NCI-H2107 (cell line): ENCODE measurements around the gene HOXA9.
A peak's percentile ranks its signal among the peaks of the same experiment; 100 is the strongest.

Experiments
- DNase-seq: peaks from one replicate; lab custom pipeline; 2025; lab: John Stamatoyannopoulos, UW

The HOXA9 gene

DNA sequence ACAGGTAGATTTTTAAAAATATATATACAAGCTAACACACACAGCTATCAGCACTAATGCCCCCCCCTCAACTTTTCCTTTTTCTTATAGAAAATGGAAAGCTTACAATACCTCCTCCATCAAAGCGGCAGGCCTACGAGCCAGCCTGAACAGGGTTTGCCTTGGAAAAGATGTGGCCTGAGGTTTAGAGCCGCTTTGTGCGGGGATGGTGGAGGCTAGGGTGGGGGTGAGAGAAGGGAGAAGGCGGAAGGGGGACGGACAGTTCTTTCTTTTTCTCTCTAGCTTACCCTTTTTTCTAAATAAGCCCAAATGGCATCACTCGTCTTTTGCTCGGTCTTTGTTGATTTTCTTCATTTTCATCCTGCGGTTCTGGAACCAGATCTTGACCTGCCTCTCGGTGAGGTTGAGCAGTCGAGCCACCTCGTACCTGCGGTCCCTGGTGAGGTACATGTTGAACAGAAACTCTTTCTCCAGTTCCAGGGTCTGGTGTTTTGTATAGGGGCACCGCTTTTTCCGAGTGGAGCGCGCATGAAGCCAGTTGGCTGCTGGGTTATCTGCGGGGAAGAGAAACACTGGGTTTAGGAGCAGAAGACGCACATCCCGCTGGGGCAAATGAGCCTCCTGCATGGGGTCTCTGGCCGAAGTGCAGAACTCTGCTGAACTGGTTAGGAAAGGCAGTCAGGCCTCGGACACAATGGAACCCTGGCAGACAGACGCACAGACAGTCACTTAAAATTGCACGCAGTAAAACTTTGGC is 1.9 kb downstream of the HOXA9 start:
- DNase-seq = no peak

DNA sequence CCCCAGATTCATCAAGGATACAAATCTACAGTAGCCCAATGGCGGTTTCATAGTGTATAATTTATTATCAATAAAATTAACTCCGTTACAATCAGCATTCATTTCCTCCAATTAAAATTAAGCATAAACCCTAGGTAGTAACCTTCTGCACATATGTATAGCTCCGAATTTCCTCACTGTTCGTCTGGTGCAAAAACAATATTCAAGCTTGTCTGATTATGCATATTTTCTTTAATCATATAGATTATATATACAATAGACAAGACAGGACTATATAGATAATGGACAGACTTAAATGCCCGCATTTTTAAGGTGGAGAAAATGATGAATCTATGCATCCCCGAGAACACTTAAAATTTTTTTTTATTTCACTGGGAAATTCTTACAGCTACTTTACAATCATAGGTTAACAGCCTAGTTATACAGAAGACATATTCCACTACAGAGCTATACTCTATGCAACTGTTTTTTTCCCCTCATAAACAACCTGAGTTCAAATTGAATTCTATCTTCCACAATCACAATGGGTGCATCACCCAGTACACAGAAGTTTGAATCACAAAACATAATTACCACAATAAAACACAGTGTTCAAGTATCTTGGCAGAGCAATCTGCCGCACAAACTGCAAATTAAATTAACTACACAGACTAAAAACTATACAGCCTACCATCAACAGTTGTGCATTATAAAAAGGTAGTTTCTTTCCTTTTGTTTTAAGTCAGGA is 2.6 kb downstream of the HOXA9 start:
- DNase-seq = no peak

DNA sequence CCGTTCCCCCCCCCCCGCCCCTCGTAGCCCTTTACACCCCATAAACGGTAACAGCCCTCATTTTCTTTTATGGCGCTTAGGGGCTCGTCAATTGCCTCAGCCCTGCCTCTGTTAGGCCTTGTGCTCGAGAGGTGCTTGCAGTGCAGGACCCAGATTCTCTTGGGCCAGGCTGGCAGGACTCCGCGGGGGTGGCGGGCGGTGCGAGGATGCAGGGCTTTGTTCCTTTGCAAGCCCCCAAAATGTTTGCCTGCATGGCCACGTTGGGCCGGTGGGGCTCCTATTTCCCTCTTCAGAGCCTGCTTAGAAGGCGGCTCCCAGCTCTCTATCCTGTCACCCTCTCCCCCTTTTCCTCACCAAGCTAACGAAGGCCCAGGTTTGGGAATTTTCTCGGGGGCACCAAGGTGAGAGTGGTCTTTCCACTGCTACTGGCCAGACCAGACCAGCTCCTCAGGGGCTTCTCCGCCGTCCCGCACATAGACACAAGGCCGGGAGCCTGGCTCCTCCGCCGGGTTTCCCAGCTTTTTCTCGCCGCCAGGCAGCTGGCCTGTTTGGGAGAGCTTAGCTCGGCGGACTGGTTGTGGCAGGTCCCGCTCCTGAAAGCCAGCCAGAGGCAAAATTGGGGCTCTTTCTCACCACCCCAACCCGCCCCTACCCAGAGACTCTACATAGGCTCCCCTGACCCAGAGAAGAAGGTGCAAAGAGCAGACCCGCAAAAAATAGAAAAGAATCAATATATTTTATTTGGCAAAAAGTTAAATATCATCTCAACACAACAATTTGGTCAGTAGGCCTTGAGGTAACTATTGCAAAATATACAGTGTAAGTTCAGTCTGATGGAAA is 3.4 kb downstream of the HOXA9 start:
- DNase-seq = no peak

DNA sequence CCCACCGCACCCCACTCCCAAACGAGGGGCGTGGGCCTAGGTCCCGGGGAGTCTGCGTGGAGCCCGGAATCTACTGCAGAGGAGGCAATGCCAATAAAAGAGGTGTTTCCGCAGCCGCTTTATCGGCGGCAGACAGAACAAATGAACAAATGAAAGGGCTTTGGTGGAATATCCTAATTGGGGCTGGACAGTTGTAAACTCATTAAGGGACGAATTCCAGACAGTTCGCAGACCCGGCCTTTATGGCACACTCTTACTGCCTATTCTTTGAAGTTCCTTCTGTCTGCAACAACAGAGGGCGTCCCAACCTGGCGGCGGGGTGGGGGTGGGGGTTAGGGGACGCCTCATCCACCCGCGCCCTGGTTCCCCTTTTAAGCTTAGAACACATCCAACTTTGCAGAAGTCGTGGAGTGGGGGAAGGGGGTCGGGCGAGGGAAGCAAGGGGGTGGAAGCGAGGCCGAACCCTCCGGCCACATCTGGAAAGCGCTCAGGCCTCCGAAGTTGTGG is 4.1 kb downstream of the HOXA9 start:
- no peak for DNase-seq

DNA sequence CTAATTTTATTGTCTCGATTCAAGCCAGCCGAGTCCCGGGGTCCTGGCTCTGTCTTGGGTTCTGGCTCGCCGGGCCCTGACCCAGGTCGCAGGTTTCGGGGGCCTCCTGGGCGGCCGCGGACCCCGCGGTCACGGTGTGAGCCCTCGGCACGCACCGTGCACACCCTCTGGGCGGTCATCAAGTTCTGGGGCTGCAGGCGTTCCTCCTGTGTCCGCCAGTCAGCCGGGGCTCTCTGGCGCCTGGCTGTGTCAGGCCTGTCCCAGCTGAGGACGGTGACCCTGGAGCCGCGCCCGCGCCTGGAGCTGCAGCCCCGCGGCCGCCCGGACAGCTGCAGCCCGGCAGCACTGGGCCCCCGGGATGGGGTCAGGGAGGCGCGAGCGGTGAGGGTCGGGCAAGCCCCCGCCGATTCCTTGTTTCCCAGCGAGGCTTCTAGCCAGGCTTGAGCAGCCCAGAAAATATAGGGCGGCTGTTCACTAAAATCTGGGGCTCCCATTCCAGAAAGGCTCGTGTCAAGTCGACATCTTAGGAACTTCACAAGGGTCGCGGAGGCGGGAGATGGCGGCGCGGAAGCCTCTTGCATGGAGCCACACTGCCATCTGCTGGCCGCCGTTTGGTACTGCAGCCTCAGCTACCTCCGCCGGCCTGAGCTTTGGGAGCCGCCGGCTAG is 4.7 kb downstream of the HOXA9 start:
- peak; percentile 94 for DNase-seq

DNA sequence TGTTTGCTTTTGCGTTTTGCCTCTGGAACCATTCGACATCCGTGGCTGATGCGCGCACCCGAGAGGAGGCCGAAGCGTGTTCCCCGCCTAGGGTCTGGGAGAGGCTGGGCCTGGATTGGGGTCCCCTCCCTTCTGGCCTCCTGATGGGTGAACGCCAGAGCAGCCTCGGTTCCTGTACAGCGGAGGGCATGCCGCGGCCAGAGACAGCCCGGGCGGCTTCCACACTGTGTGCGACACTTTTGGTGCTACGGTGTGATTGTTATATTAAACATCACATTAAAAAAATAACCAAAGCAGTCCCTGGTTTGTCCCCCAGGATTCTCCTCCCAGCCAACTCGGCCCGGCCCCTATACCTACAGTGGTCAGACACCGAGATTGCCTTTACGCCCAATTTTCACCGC is 5.2 kb downstream of the HOXA9 start:
- no peak for DNase-seq

DNA sequence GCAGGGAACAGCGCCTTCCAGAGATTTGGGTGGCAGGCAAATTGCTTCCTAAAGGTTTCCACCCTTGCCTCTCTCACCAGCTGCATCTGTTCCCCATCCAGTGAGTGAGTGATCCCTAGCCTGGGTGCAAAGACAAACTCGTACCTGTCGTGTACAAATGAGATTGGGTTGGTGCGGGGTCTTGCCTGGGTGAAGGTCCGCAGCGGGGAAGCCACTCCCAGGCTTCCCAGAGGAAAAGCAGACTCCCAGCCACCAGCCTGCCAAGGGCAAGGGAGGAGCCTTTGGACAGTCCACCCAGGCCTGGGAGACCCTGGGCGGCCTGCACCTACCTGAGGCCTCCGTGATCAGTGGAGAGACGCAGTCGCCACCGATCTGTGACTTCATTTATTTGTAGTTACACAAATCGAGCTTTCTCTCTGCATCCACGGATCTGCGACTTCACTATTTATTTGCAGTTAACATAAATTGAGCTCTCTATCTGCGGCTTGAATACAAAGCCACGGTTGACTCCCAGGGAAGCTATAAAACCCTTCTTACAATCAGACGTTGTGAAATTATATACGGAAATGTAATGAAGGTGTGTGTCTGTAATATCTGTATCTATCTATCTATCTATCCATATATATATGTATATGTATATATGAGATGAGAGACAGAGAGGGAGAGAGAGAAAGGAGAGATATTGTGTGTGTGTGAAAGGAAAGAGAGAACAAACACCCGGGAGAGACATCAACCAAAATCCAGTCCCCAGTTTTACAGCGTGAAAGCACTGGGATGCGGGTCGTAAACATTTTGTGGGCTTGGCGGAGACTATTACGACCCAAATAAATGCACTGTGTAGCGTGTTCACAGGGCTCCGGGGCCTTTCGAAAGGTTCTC is 5.8 kb downstream of the HOXA9 start:
- DNase-seq = no peak

DNA sequence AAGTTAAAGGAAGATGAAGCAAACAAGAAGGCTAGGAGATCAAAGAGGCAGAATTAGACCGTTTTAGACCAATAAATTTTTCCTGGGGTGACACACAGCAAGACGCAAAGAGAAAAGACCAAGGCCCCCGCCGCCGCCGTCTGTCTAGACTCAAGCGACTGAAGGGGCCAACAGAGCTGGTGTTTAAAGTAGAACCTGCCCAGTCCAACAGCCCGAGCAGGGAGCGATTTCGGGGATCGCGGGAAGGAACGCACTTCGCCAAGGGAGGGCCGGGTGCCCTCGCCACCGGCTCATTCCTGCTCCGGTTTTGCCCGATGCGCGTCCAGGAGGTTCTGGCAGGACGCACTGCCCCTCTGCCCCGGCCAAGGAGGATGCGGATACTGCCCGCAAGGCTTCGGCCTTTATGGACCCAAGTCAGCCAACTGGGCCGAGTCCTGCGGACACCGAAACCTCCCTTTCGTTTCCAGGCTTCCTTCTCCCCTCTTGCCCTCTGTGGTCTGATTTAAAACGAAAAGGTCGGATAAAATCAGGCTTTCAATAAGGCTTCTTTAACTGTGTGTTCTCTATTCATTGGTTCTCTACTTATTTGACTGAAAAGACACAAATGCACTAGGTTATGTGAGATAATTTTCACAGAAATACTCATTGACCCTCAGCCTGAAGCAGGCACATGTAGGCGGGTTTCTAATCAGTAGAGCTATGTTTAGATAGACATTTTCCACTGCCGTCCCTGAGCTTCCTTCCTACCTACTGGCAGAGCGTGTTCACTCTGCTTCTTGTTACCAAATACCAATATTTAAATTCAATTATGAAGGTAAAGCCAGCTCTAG is 6.7 kb downstream of the HOXA9 start:
- no peak for DNase-seq

DNA sequence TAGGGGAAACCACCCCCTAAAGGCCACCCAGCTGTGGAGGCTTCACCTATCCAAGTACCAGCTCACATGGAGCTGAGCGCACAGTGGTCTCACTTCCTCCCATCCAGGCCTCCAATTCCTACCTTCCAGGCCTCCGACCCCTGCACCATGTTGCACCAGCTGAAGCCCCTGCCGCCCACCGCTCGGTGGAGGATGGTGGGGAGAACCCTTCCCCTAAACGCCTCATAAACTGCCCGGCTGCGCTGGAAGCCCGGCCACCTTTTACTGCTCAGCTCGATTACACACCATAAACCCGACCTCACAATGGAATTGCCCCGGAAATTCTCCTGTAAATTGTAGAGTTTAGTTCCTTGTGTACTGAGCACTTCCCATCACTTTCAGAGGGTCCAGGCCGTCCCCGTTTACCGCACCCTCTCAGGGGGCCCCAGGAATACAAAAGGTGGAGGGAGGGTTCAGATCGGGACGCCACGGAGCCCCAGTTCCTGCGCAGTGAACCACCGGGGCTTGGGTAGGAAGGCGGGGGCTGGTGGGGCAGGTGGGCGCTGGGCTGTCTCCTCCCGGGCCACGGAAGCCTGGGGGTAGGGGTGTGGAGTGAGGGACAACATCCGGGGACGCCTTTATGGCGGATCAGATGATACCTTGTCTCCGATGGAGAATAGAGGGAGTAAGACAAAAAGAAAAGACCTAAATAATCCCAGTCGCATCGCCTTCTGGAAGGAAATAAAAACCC is 7.5 kb downstream of the HOXA9 start:
- DNase-seq = no peak

DNA sequence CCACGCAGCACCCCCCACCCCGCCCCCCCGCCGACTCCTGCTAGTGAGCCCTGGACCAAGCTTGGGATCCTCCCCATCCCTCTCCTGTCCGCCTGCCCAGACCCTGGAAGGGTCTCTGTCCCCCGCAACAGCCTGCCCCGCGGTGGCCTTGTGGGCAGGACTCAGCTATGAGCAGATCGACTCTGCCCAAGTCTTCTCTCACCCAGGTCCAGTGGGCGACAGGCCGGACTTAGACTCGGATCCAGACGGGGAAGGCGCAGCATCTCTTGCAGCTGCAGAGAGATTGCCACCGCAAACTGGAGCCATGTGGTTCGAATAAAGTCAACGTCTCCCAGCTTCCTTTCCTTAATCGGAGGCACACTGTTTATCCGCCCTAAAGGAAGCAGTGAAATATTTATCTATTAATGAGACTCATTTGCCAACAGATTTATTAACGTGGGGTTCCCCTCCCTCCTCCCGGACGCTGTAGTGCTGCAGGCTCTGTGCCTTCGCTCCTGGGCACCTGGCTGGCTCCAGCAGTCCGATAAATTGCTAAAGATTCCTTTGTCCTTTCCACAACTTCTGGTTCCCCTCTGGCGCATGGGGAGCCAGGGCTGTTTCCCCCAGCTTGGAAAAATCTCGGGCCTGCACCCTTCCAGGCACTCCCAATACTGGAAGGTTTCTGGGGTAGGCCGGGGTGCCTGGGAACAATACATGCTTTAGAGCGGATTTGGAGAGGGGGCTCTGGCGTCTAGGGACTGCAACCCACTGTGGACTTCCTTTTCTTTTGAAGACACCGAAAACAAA is 8.2 kb downstream of the HOXA9 start:
- DNase-seq = no peak

DNA sequence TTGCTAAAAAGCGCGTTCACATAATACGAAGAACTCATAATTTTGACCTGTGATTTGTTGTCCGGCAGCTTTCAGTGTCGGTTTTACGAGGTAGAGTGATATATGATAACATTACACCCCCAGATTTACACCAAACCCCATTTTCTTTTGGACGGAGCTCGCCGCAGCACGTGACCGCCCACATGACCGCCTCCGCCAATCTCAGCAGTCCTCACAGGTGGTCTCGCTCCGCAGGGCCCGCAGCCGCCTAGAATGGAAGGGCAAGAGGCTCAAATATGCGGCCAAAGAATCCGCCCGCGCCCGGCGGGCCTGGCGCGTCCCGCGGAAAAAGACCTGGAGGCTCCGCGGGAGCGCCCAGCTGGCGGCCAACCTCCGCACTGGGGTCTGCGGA is 8.8 kb downstream of the HOXA9 start, which contains the start of gene HOXA7:
HOXA7 (minus strand) TSS at position 168 of the 391 bp plus-strand sequence; CDS start at position 38, 130 bp downstream.
- DNase-seq = no peak

DNA sequence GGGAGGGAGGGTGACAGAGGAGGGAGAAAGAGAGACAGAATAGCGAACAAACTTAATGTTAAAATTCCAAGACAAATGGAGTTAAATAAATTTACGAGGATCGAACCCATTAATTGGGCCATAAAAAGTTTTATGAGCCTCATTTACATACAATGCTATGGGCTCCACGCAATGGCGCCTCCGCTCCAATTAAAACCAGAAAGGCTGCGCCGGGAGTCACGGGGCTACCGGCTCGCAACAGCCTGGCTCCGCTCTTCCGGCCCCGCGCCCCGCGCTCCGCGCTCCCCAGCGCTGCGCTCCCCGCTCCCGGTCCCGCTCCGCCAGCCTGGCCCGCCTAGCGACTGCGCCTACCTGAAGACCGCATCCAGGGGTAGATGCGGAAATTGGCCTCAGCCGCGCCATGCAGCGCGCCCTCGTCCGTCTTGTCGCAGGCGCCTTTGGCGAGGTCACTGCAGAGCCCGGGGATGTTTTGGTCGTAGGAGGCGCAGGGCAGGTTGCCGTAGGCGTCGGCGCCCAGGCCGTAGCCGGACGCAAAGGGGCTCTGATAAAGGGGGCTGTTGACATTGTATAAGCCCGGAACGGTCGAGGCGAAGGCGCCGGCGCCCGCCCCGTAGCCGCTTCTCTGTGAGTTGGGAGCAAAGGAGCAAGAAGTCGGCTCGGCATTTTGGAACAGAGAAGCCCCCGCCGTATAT is 9.4 kb downstream of the HOXA9 start:
- DNase-seq = no peak

DNA sequence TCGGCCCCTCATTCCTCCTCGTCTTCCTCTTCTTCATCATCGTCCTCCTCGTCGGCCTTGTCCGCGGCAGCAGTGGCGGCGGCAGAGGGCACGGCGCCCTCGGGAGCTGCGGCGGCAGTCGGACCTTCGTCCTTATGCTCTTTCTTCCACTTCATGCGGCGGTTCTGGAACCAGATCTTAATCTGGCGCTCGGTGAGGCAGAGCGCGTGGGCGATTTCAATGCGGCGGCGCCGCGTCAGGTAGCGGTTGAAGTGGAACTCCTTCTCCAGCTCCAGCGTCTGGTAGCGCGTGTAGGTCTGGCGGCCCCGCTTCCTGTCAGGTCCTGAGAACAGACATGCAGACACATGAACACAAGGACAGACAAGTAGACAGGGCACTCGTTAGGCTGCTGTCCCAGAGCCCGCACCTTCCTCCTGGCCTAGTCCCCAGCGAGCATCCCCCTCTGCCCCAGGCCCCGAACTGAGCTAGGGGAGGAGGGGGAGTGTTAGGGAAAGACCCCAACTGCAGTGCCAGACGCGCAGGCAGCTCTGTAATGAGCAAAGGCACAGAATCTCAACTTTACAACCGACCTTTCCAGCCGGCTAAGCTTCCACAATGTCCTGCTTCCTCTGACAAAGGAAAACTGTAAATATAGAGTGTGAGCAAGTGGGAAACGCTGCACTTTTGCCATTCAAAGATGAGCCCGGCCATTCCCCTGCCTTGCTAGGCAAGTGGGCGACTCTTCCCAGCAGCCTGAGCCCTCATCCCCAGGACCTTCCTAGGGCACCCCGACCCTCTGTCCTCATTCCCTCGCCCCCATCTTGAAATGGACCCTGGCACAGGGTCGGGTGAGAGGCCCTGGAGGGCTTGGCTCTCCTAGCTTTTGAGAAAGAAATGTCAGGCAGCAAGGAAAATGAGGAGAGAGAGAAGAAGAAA is 10.2 kb downstream of the HOXA9 start:
- no peak for DNase-seq

DNA sequence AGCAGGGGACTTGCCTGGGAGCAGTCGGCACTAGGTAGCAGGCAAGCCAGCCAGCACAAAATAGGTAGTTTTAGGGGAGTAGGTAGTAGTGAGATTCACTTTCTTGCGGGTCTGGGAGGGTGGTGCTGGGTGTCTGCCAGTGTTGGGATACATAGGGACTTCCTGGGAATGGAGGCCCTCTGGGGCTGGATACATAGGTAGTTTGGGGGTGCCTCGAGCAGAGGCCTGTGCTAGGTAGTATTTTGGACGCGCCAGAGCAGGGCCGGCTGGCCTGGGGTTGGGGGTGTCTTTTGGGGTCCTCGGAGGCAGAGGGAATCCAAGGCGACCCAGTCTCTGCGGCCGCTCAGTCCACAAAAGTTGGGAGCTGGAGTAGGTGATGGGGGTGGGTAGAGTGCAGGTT is 11.0 kb downstream of the HOXA9 start:
- no peak for DNase-seq

DNA sequence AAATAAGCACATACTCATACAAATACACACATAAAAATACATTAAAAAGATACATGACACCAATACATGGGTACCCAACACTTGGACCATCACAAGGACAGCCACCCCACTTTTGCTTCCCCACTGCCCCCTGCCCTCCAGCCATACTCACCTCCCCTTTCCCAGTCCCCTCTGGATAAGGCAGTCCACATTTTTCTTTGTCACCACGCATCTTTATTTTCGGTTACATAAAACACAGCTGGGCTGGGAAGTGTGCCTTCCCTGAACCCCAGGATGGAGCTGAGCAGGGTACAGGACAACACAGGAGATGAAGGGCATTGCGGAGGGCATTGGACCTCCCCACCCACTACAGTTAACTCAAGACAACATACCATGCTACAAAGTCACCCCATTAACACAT is 11.8 kb downstream of the HOXA9 start:
- DNase-seq = no peak

DNA sequence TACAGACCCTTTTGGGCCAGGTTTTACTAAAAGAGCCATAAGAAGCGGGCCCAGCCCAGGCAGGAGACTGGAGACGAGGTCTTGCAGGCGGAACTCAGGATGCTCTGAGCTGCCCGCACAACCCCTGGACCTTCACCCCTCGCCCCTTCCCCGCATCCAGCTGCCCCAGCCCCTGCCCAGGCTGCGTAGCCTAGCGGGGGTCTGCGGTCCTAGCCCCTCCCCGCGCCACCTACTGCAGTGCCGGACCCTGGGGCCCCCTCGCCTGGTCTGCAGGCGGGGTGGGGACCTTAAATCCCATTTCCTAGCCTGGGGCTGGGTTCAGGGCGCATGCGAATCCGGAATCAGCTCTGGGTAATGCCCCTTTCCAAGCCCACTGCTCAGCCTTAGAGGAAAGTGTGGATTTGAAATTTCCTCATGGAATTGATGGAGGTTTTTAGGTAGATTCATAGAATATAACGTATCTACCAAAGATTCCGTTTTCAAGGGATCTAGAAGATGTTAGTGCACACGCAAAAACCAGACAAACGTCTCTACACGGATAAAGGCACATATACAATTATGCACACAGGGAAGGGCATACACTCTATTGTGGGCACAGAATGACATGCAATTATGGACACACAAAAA is 12.4 kb downstream of the HOXA9 start:
- no peak for DNase-seq
